Testis (tissue), 3 donors: Measurements from ENCODE around the gene IQGAP1. TPM values are rescaled to one million over a fixed set of nuclear protein-coding genes. Genes with fewer than 3 reads are reported as not detected.

Experiments used
- DNase-seq: peaks from one replicate; pipeline ENCODE4 v3.0.0-alpha.2; 2019
- H3K27ac ChIP-seq, 2 donors: fragments of 200-600 bp; sonication (generic); one replicate each; pipeline ENCODE4 v1.5.1; 2019
- H3K27me3 ChIP-seq: fragments of 200-600 bp; sonication (generic); one replicate; pipeline ENCODE4 v1.5.1; 2019
- H3K36me3 ChIP-seq: fragments of 200-600 bp; sonication (generic); one replicate; pipeline ENCODE4 v1.5.1; 2017; ENCODE audit warnings: low read depth; ENCODE audit errors: missing control alignments
- H3K4me1 ChIP-seq: fragments of 200-600 bp; sonication (generic); one replicate; pipeline ENCODE4 v1.5.1; 2019
- H3K4me3 ChIP-seq, 2 donors: fragments of 200-600 bp; sonication (generic); one replicate each; pipeline ENCODE4 v1.5.1; 2017 to 2019
- H3K9me3 ChIP-seq: fragments of 200-600 bp; sonication (generic); one replicate; pipeline ENCODE4 v1.5.1; 2017
- POLR2A ChIP-seq: fragments of 450-650 bp; IDR thresholded peaks from one replicate; pipeline ENCODE4 v1.6.1; 2017; ENCODE audit warnings: antibody characterized with exemption, mild to moderate bottlenecking, moderate library complexity
- WGBS, 2 donors: methylation state at CpG; one replicate each; pipeline ENCODE4 v1.1.5; 2018; 5-methylcytosine and 5-hydroxymethylcytosine counted together
- intact Hi-C: fragments of 100-400 bp; cut with DNase I; formaldehyde crosslinking; loops from one replicate; pipeline ENCODE4 v1.15.1; 2023; ENCODE audit warnings: low total_unique reads
- polyA plus RNA-seq: library from polyadenylated mRNA; stranded (reverse); fragments of 350-450 nt; fragmentation: Illumina TruSeq; extraction: RNeasy Lipid Tissue Mini Kit (QIAGEN cat#74804); gene quantifications from one replicate; pipeline ENCODE4 v1.2.3, GENCODE V29; 2014; ENCODE audit warnings: low read depth, low replicate concordance; ENCODE audit not compliant: insufficient read depth
- total RNA-seq, 2 donors: library from RNA; depleted of rRNA; stranded (reverse); fragments of >200 nt; gene quantifications; one replicate each; pipeline ENCODE4 v1.2.3, GENCODE V29; 2016
- TF ChIP-seq, protein P1 (sequence below), 3 experiments: fragments of 450-650 bp in 2 of 3; fragments of 200-600 bp in 1 of 3; sonication (generic) in 1 of 3; IDR thresholded peaks; one replicate each; pipeline ENCODE4 v1.5.1; 2016 to 2019; ENCODE audit warnings: antibody characterized with exemption in 3 of 3, mild to moderate bottlenecking in 2 of 3, moderate library complexity in 1 of 3

IQGAP1 gene
- total and polyA plus RNA-seq, 3 donors from 2014 or later = 44.4 to 102 (median 86.9) TPM

- Histone ChIP-seq H3K4me3 (no peak overlapping the region), H3K4me1 (peaks cover 4% of the 10 kb centered on the region), H3K36me3 (no peaks in the 10 kb centered on the region), H3K27me3 (no peaks in the 10 kb centered on the region), H3K27ac (no peak overlapping the region), H3K9me3 (no peaks in the 10 kb centered on the region)
- intact Hi-C loops = no loop called here
- TF ChIP-seq, protein P1, sequence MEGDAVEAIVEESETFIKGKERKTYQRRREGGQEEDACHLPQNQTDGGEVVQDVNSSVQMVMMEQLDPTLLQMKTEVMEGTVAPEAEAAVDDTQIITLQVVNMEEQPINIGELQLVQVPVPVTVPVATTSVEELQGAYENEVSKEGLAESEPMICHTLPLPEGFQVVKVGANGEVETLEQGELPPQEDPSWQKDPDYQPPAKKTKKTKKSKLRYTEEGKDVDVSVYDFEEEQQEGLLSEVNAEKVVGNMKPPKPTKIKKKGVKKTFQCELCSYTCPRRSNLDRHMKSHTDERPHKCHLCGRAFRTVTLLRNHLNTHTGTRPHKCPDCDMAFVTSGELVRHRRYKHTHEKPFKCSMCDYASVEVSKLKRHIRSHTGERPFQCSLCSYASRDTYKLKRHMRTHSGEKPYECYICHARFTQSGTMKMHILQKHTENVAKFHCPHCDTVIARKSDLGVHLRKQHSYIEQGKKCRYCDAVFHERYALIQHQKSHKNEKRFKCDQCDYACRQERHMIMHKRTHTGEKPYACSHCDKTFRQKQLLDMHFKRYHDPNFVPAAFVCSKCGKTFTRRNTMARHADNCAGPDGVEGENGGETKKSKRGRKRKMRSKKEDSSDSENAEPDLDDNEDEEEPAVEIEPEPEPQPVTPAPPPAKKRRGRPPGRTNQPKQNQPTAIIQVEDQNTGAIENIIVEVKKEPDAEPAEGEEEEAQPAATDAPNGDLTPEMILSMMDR (IDR thresholded peaks at IDR 0.05) = no peak
- TF ChIP-seq POLR2A = no peak
- 84 to 100% methylated on average over 3 of the region's 3 CpGs for WGBS, 2 donors
- no peak for DNase-seq
Observed at GRCh38 chr15:90471126-90471525, 83.1 kb downstream of the IQGAP1 start.

GRCh38 chr15:90471769-90472168 lies 83.7 kb downstream of the IQGAP1 start:
- Histone ChIP-seq H3K4me1 (peaks cover 4% of the 10 kb centered on the region), H3K36me3 (no peaks in the 10 kb centered on the region), H3K27me3 (no peaks in the 10 kb centered on the region), H3K27ac (no peak overlapping the region), H3K4me3 (no peak overlapping the region), H3K9me3 (no peaks in the 10 kb centered on the region)
- 87 to 90% methylated on average over 4 of the region's 4 CpGs for WGBS, 2 donors
- TF ChIP-seq, protein P1 (IDR thresholded peaks at IDR 0.05) = no peak
- TF ChIP-seq POLR2A = no peak
- no peak for DNase-seq
- intact Hi-C loops = no loop called here

DNA sequence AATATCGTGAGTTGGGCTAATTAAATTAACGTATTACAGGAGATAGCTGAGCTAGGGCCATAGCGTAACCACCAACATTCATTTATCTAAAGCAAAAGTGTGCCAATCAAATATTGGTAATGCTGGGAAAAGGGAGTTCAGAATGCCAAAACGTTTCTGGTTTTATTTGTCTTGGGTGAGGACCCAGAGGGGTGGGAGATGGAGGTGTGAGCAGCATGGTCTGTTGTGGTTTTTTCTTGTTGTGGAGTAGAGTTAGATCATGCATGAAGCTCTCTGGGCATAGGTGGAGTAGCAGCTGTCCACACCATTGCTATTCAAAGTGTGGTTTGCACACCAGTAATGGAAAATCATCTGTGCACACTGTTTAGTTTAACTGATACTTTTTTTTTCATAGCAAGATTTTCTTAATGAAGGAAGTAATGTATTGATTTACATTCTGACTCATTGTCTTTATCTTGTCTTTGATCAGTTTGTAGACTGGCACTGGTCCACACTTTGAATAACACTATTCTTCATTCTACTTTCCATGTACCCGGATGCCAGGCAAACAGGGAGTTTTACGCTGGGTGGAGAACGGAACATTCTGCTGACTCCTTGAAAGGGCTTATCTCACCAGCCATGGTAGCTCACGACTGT lies 90.9 kb downstream of the IQGAP1 start:
- WGBS, 2 donors = 73 to 75% methylated on average over 8 of the region's 8 CpGs
- no peaks in the 10 kb centered on the region for H3K4me1 ChIP-seq
- no peak for DNase-seq
- TF ChIP-seq, protein P1 (IDR thresholded peaks at IDR 0.05) = no peak
- TF ChIP-seq POLR2A = no peak
- intact Hi-C loops = no loop called here
- no peak overlapping the region for H3K4me3 ChIP-seq
- H3K9me3 ChIP-seq = no peaks in the 10 kb centered on the region
- H3K36me3 ChIP-seq = no peaks in the 10 kb centered on the region
- H3K27ac ChIP-seq = no peak overlapping the region
- no peaks in the 10 kb centered on the region for H3K27me3 ChIP-seq

- Histone ChIP-seq H3K36me3 (no peaks in the 10 kb centered on the region), H3K27ac (no peak overlapping the region), H3K27me3 (no peaks in the 10 kb centered on the region), H3K4me1 (no peaks in the 10 kb centered on the region), H3K9me3 (no peaks in the 10 kb centered on the region), H3K4me3 (no peak overlapping the region)
- no peak for TF ChIP-seq POLR2A
- TF ChIP-seq, protein P1 (IDR thresholded peaks at IDR 0.05) = no peak
- WGBS, 2 donors = 87 to 99% methylated on average over 5 of the region's 5 CpGs
- DNase-seq = no peak
- intact Hi-C loops = loop anchor here (10.0 kb wide), 1 partner anchor 165 kb away; no protein-coding TSS in a partner anchor
Observed at GRCh38 chr15:90479656-90480055, 91.6 kb downstream of the IQGAP1 start.

DNA sequence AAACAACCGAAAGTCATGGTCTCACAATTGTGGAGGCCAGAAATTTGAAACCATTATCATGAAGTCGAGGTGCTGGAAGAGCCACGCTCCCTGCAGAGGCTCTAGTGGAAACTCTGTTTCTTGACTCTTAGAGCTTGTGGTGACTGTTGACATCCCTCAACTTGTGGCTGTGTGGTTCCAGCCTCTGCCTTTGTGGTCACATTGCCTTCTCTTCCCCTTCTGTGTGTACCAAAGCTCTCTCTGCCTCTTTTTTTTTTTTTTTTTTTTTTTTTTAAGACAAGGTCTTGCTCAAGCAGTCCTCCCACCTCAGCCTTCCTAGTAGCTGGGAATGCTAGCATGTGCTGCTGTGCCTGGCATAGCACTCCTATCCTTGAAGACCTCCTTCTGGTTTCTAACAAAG lies 93.0 kb downstream of the IQGAP1 start:
- no peaks in the 10 kb centered on the region for H3K36me3 ChIP-seq
- TF ChIP-seq, protein P1 (IDR thresholded peaks at IDR 0.05) = no peak
- no peak for DNase-seq
- no peaks in the 10 kb centered on the region for H3K27me3 ChIP-seq
- no peaks in the 10 kb centered on the region for H3K4me1 ChIP-seq
- intact Hi-C loops = loop anchor here (10.0 kb wide), 1 partner anchor 166 kb away; no protein-coding TSS in a partner anchor
- WGBS, 2 donors = 72 to 79% methylated on average over 3 of the region's 3 CpGs
- no peak overlapping the region for H3K4me3 ChIP-seq
- no peak overlapping the region for H3K27ac ChIP-seq
- no peaks in the 10 kb centered on the region for H3K9me3 ChIP-seq
